Stomach smooth muscle (tissue), 2 donors: ENCODE data around the gene HOATZ.

Experiments used
- H3K27ac ChIP-seq: one replicate; pipeline ENCODE4 v1.7.0; 2013; ENCODE audit warnings: mild to moderate bottlenecking, low read length, inconsistent platforms
- H3K27me3 ChIP-seq, 2 donors: one replicate each; pipeline ENCODE4 v1.7.0; 2013; ENCODE audit warnings: low read length in 2 of 2; ENCODE audit not compliant: insufficient read depth in 2 of 2, control insufficient read depth in 1 of 2
- H3K36me3 ChIP-seq, 2 donors: one replicate each; pipeline ENCODE4 v1.7.0; 2013; ENCODE audit warnings: low read length in 2 of 2; ENCODE audit not compliant: control insufficient read depth in 2 of 2, insufficient read depth in 2 of 2
- H3K4me1 ChIP-seq: one replicate; pipeline ENCODE4 v1.7.0; 2013; ENCODE audit warnings: low read length; ENCODE audit not compliant: control insufficient read depth, insufficient read depth
- H3K4me3 ChIP-seq, 2 donors: one replicate each; pipeline ENCODE4 v1.7.0; 2013; ENCODE audit warnings: low read length in 2 of 2
- H3K9ac ChIP-seq, 2 donors: one replicate each; pipeline ENCODE4 v1.7.0; 2013; ENCODE audit warnings: low read length in 2 of 2, mild to moderate bottlenecking in 1 of 2
- H3K9me3 ChIP-seq, 2 donors: one replicate each; pipeline ENCODE4 v1.7.0; 2013; ENCODE audit warnings: low read length in 2 of 2; ENCODE audit not compliant: control insufficient read depth in 2 of 2
- donor health status: healthy.
- donor health status: Pancreatic carcinoma.

The HOATZ gene

DNA sequence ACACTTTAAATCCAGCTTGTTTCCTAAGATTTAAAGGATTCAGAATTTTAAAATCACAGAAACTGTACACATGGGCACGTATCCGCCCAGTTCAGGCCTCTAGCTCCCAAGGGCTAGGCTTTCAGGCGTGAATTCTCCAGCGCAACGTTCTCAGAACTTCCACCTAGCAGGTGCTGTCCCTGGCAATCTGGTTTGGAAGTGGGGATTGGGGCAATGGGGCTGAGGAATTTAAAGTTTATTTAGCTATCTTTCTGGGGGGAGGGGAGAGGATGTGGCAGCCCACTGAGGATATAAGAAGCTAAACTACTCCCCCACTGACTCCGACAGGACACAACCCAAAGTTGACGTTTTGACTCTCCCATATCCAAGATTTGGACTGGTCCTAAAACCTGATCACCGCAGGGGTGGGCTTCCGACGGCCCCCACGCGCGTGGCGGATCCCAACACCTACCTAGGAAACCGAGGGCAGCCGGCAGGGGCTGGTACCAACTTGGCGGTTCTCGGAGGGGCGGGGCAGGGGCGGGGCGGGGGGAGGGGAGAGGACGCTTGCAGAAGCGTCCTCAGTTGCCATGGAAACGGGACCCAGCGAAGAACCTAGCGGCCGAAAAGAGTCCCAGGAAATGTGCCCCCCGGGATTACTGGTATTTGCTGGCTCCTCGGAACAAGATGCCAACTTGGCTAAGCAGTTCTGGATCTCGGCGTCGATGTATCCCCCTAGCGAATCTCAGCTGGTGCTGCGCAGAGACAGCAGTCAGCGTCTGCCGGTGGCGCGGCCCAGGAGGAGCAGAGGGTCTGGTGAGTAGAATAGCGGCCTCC, at the start of gene HOATZ:
HOATZ (plus strand) TSS at position 563 of the 816 bp plus-strand sequence; CDS start at position 570, 7 bp downstream.
- Histone ChIP-seq H3K9ac (no peak within 1 kb of the TSS), H3K9me3 (no peaks in the 10 kb centered on the region), H3K27ac (no peak within 1 kb of the TSS), H3K4me1 (peaks cover 7% of the 10 kb centered on the region), H3K36me3 (no peaks in the 10 kb centered on the region), H3K27me3 (peaks cover 21 to 24% of the 10 kb centered on the region in 2 donors), H3K4me3 (no peak within 1 kb of the TSS)

DNA sequence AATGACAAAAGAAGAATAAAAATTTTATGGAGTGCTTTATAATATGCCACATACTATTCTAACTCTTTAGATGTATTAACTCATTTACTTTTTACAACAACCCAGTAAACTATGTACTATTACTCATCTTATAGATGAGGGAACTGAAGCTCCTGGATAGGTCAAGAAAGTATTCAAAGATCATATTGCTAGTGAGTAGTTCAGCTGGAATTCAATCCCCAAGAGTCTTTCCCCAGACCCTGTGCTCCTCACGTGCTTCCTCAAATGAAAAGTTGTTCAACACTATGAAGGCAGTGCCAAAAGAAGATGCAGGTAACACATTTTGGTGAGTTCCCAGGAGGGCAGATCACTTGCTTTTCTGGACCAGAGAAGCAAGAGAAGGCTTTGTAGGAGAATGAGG, 49.2 kb upstream of the HOATZ start:
- Histone ChIP-seq H3K4me3 (no peak overlapping the region), H3K9me3 (no peaks in the 10 kb centered on the region), H3K27me3 (peaks cover 0 to 3% of the 10 kb centered on the region in 2 donors), H3K4me1 (no peaks in the 10 kb centered on the region), H3K36me3 (no peaks in the 10 kb centered on the region), H3K27ac (no peak overlapping the region), H3K9ac (no peak overlapping the region)

DNA sequence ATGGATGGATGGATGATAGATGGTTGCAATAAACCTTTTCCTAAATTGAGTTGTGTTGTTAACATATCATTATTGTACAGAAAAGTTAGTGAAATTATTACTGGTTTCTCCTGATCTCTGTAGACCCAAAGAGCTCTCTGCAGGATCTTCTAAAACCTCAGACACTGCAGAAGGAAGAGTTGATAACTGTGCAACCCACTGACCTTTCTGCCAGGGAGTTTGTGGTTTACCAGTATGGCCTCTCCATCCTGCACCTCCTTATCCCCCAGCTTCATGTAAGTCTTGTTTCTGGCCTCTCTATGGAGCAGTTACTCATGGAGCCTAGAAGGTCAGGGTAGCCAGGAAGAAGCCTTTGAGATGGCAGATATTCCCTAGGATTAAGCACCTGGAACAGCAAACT, 48.0 kb upstream of the HOATZ start:
- no peaks in the 10 kb centered on the region for H3K9me3 ChIP-seq
- peaks cover 0 to 3% of the 10 kb centered on the region in 2 donors for H3K27me3 ChIP-seq
- no peak overlapping the region for H3K9ac ChIP-seq
- H3K27ac ChIP-seq = no peak overlapping the region
- H3K4me3 ChIP-seq = no peak overlapping the region
- no peaks in the 10 kb centered on the region for H3K4me1 ChIP-seq
- no peaks in the 10 kb centered on the region for H3K36me3 ChIP-seq

DNA sequence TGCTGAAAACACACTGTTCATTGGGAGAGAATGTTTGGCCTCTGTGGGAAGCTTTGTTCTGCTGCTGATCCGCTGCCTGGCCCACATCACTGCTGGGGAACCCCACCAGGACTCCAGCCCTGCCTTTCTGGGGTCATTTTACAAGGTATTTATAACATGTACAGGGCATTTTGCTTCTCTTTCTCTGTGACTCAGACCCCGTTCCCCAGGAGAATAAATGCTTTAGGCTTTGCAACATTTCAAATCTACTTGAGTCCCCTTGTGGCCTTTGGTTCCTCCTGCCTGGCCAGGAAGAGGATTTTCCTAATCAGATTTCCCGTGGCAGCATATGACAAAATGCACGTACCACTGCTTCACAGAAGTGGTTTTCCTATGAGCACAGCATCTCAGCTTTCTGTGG, 45.4 kb upstream of the HOATZ start:
- Histone ChIP-seq H3K4me3 (no peak overlapping the region), H3K9ac (no peak overlapping the region), H3K27me3 (peaks cover 0 to 3% of the 10 kb centered on the region in 2 donors), H3K27ac (no peak overlapping the region), H3K36me3 (no peaks in the 10 kb centered on the region), H3K9me3 (no peaks in the 10 kb centered on the region), H3K4me1 (no peaks in the 10 kb centered on the region)

DNA sequence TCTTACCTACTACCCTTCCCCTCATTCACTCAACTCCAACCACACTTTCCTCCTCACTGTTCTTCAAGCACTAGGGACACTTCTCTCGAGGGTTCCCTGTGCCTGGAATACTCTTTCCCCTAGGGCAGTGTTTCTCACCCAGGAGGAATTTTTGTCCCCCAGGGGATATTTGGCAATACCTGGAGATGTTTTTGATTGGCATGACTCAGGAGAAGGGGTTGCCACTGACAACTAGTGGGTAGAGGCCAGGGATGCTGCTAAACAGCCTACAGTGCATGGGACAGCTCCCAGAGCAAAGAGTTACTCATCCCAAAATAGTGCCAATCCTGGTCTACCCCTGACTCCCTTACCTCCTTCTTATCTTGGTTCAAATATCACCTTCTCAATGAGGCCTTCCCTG, 42.4 kb upstream of the HOATZ start:
- Histone ChIP-seq H3K27ac (no peak overlapping the region), H3K4me3 (no peak overlapping the region), H3K9ac (no peak overlapping the region)

DNA sequence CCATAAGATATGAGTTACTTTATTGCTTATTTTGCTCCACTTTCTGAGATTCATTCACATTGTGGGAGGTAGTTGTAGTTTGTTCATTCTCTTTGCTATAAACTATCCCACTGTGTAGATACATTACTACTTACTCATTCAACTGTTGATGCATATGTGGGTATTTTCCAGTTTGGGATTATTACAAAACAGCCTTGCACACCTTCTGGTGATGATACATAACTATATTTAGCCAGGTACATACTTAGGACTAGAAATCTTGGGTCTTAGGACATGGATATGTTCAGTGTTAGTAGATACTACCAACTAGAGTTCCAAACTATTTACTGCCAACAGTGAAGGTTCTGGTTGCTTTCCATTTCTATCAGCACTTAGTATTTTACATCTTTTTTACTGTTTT, 40.1 kb upstream of the HOATZ start:
- H3K4me3 ChIP-seq = no peak overlapping the region
- no peak overlapping the region for H3K9ac ChIP-seq
- H3K36me3 ChIP-seq = no peaks in the 10 kb centered on the region
- no peaks in the 10 kb centered on the region for H3K4me1 ChIP-seq
- no peak overlapping the region for H3K27ac ChIP-seq
- H3K27me3 ChIP-seq = no peaks in the 10 kb centered on the region
- no peaks in the 10 kb centered on the region for H3K9me3 ChIP-seq

More for the DNA sequence above, 42.4 kb upstream of the HOATZ start:
- Histone ChIP-seq H3K4me1 (no peaks in the 10 kb centered on the region), H3K27me3 (no peaks in the 10 kb centered on the region), H3K36me3 (no peaks in the 10 kb centered on the region), H3K9me3 (no peaks in the 10 kb centered on the region)

DNA sequence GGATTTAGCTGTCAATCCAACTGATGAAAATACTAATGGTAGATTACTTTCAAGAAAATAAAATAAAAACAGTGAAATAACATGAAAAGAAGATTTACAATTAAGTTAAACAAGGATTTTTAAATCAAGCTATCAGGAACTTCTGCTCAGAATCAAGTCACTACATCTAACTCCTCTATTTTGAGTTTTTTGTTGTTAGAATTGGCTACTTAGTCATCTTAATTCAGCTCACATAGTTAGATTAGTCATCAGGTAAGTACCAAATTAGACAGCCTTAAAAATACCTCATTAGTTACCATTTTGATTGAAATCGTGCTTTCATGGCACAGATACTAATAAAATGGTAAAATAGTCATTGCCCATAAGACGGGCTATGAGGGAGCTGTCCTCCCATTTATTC, 38.2 kb upstream of the HOATZ start:
- Histone ChIP-seq H3K36me3 (no peaks in the 10 kb centered on the region), H3K27me3 (no peaks in the 10 kb centered on the region), H3K9me3 (no peaks in the 10 kb centered on the region), H3K9ac (no peak overlapping the region), H3K4me1 (no peaks in the 10 kb centered on the region), H3K27ac (no peak overlapping the region), H3K4me3 (no peak overlapping the region)

DNA sequence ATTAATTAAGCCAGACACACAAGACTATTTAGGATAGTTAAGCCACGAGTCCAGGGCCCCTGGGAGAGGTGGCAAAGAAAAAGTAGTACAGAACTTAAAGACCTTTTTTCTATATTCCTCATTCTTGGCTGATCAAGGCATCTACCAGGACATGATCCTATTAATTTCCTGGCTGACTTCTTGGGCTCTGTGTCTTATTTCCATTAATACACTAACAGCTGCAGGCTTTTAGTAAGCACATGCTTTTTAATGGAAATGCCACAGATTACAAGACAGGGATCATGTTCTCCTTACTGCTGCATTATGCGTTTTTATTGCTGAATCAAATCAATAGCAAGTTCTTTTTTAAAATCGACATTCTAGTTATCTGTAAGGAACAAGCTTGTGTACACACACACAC, 37.6 kb upstream of the HOATZ start:
- no peaks in the 10 kb centered on the region for H3K36me3 ChIP-seq
- no peaks in the 10 kb centered on the region for H3K4me1 ChIP-seq
- no peak overlapping the region for H3K9ac ChIP-seq
- no peaks in the 10 kb centered on the region for H3K9me3 ChIP-seq
- no peak overlapping the region for H3K27ac ChIP-seq
- H3K4me3 ChIP-seq = no peak overlapping the region
- no peaks in the 10 kb centered on the region for H3K27me3 ChIP-seq

DNA sequence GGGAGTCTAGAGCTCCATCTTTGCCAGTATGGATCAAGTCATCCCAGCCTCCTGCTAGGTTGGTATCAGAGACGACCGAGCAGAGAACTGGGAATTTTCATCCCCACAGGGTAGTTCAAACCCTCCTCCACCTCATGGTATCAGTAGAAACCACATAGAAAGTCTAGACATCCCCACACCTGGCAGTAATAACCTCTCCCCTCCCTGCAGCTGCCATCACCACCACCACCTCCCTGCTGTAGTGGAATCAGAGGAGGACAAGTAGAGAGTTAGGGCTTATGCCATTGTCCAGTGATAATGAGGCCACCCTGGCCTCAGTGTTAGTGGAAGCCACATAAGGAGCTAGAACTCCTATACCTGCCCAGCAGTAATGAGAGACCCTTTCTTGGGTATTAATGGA, 36.7 kb upstream of the HOATZ start:
- Histone ChIP-seq H3K4me1 (no peaks in the 10 kb centered on the region), H3K9me3 (peaks cover 0 to under 1% of the 10 kb centered on the region in 2 donors), H3K36me3 (no peaks in the 10 kb centered on the region), H3K4me3 (no peak overlapping the region), H3K27ac (no peak overlapping the region), H3K9ac (no peak overlapping the region), H3K27me3 (no peaks in the 10 kb centered on the region)

DNA sequence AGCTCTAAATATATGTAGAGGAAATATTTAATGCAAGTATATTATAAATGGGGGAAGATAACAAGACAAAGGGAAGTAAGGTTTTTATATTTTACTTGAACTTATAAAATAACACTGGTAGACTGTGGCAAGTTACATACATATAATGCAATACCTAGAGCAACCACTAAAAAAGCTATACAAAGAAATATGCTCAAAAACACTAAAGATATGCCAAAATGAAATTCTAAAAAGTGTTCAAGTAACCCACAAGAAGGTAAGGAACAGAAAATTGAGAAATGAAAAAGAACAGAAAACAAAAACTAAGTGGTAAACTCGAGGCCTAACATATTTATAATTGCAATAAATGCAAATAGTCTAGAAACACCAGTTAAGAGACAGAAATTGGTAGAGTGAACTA, 34.9 kb upstream of the HOATZ start:
- Histone ChIP-seq H3K4me3 (no peak overlapping the region), H3K9ac (no peak overlapping the region), H3K4me1 (no peaks in the 10 kb centered on the region), H3K9me3 (peaks cover 0 to 2% of the 10 kb centered on the region in 2 donors), H3K27me3 (no peaks in the 10 kb centered on the region), H3K27ac (no peak overlapping the region), H3K36me3 (no peaks in the 10 kb centered on the region)

DNA sequence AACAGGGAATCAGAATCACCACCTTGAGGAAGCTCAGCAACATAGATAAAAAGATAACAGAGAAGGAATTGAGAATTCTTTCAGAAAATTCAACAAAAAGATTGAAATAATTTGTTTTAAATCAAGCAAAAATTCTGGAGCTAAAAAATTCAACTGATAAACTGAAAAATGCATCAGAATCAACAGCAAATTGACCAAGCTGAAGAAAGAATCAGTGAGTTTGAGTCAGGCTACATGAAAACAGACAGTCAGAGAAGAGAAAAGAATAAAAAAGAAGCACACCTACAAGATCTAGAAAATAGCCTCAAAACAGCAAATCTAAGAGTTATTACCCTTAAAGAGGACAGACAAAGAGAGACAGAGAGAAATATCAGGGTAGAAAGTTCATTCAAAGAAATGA, 31.1 kb upstream of the HOATZ start:
- no peak overlapping the region for H3K9ac ChIP-seq
- H3K36me3 ChIP-seq = no peaks in the 10 kb centered on the region
- H3K4me3 ChIP-seq = no peak overlapping the region
- H3K4me1 ChIP-seq = no peaks in the 10 kb centered on the region
- no peak overlapping the region for H3K27ac ChIP-seq
- H3K9me3 ChIP-seq = peaks cover 2 to 6% of the 10 kb centered on the region in 2 donors
- H3K27me3 ChIP-seq = no peaks in the 10 kb centered on the region
